ENCODE data around the gene DMBX1.

DNA sequence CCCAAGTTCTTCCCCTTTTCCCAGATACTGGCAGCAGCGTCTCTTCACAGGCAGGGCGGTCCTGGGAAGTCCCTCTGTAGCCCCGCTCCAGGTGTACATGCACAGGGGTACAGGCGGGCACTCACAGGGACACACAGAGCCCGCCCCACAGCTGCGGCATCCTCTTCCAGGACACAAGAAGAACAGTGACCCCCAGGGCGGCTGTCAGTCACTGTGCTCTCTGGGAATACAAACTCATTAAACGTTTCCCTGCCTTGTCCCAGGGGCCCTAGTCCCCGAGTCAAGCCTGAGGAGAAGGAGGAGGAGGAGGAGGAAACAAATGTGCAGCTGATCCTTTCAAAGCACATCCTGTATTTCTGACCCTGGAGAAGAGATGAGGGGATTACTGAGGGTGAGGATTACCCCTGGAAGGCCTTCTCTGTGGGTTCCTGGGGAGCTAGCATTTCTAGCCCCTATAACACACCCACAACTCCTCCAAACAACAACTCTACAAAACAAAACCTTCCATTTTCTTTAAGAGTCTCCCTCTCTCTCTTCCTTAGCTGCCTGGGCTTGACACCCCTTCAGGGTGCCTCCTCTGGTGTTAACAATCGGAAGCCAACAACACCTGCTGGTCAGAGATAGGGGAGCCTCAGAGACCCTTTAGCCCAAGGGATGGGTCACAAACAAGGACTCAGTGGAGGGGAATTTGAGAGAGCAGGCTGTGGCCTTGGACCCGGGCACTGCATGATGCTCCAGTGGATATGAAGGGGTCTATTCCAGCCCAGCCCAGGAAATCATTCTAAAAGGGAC is 28.4 kb upstream of the DMBX1 start:
- TF ChIP-seq POLR2A (IDR thresholded peaks at IDR 0.05) = no peak
- TF ChIP-seq, protein P1, sequence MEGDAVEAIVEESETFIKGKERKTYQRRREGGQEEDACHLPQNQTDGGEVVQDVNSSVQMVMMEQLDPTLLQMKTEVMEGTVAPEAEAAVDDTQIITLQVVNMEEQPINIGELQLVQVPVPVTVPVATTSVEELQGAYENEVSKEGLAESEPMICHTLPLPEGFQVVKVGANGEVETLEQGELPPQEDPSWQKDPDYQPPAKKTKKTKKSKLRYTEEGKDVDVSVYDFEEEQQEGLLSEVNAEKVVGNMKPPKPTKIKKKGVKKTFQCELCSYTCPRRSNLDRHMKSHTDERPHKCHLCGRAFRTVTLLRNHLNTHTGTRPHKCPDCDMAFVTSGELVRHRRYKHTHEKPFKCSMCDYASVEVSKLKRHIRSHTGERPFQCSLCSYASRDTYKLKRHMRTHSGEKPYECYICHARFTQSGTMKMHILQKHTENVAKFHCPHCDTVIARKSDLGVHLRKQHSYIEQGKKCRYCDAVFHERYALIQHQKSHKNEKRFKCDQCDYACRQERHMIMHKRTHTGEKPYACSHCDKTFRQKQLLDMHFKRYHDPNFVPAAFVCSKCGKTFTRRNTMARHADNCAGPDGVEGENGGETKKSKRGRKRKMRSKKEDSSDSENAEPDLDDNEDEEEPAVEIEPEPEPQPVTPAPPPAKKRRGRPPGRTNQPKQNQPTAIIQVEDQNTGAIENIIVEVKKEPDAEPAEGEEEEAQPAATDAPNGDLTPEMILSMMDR (IDR thresholded peaks at IDR 0.05) = no peak
